Bone marrow (tissue), 2 donors: ENCODE results near the gene SNX25.
A peak's percentile ranks its signal among the peaks of the same experiment; 100 is the strongest.
"Not testable (repeated sequence)": the region's sequence is repeated elsewhere in the genome, so short reads cannot be mapped to it uniquely, and the experiment has no call there.

Experiments used
- DNase-seq, 2 donors: peaks; one replicate each; lab custom pipeline; 2025; lab: John Stamatoyannopoulos, UW

The SNX25 gene

DNA sequence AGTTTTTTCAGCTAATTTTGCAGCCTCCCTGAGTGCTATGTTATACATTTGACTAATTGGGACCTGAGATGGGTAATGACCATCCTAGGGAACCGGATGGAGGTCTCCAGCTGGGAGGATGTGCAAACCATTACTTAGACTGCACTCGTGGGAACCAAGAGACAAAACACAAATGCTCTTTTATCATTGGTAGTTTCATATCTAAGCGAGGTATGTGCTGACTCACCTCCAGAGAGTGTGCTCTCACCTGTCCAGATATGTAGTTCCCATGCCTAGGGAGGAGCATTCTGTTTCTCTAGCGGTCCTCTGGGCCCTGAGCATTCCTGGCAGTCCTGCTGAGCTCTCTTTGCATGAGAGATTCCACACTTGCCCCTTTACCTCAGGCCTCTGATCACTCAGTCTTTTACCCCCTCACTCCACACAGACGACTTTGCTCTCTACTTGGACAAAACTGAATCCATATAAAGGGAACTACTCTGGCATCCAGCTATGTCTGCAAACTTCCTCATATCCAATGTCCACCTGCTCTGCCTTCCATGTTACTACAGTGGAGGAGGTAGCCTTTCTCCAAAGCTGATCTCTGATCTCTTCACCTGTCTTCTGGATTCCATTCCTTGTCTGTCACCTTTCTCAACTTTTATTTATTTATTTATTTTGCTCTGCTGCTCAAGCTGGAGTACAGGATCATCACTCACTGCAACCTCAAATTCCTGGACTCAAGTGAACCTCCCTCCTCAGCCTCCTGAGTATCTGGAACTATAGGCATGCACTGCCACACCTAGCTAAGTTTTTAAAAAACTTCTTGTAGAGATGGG lies 97.9 kb downstream of the SNX25 start:
- no peak for DNase-seq

GRCh38 chr4:185309770-185310169 lies 100.4 kb downstream of the SNX25 start:
- peak in 1 of 2 donors; percentile 36 for DNase-seq

DNA sequence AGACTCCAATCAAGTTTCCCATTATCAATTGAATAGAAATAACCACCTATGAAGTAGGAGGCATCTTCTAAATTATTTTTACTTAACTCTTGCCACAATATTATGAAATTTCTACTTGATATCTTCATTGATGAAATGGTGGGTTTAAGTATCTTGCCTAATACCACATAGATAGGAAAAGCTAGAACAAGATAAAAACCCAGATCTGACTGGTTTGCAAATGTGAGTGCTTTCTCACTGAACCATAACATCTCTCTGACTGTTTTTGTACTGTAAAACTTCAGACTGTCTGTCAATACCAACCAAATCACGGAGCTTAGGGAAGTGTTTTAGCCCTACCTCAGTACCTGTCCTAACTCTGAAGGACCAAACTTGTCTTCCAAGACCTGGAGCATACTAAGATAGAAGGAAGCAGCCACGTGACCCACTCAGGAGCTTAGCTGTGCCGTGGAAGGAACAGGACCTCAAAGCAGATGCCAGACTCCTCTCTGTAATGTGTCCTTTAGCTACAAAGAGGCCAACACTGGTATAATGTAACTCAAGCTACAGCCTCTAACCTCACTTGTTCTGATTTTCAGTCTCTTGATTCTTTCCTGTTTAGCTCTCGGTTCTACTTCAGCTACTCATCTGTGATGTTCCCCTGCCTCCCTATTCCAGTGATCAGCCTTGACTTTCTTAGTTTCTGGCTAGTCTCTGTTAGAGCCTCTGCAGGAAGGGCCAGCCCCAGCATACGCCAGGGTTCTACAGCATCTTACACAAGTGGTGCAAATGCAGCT lies 101.9 kb downstream of the SNX25 start:
- no peak for DNase-seq

GRCh38 chr4:185312699-185313098 lies 103.3 kb downstream of the SNX25 start:
- no peak for DNase-seq

- not testable (repeated sequence) for DNase-seq
Observed at GRCh38 chr4:185317462-185317861, 108.1 kb downstream of the SNX25 start.

DNA sequence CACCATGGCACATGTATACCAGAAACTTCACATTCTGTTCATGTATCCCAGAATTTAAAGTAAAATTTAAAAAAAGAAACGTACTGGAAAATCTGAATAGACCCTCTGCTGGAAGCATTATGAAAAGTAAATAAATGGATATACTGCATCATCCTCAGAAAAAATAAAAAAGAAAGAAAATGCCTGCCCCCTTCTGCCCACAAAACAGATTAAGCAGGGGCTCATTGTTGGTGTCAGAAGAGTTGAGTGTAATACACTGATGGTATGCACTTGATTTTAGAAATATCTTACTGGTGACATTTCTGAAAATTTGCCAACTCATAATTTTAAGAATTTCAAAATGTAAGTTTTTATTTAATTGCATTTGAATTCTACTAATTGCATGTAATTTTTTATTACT lies 108.5 kb downstream of the SNX25 start:
- no peak for DNase-seq

GRCh38 chr4:185318679-185319078 lies 109.3 kb downstream of the SNX25 start:
- DNase-seq, result peak in 1 of 2 donors; percentile 25

DNA sequence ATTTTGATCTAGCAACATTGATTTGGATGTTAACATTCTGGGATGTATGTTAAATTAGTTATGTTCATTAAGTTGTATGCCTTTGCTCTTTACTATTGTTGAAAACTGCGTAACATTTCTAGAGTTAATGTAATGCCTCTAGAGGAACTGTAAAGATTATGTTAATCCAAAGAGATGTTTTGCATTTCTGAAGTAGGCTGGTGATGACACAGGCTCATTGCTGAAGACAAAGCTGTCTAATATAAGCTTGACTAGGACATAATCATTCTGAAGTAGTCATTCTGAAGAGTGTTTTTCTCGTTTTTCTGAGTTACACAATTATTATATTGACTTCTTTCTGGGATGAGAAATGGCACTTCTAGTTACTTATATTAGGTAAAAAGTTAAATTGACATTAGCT lies 113.4 kb downstream of the SNX25 start:
- DNase-seq, result no peak

- DNase-seq, result no peak
Observed at GRCh38 chr4:185323606-185324005, 114.2 kb downstream of the SNX25 start.

DNA sequence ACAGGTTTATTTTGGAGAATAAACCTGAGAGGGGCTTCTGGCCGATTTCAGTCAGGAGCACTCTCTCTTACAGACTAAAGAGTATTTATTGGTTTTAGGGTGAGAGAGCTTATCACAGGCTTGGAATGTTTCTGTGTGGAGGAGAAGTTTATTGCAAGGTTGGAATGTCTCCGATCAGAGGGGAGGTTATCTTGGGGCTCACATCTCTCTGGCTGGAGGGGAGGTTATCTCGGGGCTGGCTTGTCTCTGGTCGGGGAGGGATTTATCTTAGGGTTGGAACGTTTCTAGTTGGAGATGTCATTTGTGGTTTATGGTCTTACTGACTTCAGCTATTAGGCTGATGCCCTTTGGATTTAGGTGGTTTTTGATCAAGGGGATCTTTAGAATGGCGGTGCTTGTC lies 115.0 kb downstream of the SNX25 start:
- not testable (repeated sequence) for DNase-seq

DNA sequence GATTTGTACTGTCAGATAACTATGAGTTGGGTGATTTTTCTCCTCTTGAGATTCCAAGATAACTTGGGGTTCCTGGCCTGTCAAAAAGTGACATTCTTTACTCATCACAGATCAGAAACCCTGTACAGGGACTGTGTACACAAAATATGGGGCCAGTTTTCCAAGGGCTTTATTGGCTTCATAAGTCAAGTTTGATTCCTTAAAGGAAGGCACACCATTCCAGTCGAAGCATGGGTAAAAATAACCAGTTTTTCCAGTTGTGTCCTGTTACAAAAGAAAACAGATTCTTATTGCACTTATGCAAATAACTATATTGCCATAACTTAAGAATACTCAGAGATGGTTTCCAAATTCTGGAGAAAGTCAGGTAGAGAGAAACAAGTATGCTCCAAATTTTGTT lies 116.3 kb downstream of the SNX25 start:
- DNase-seq, result not testable (repeated sequence)

DNA sequence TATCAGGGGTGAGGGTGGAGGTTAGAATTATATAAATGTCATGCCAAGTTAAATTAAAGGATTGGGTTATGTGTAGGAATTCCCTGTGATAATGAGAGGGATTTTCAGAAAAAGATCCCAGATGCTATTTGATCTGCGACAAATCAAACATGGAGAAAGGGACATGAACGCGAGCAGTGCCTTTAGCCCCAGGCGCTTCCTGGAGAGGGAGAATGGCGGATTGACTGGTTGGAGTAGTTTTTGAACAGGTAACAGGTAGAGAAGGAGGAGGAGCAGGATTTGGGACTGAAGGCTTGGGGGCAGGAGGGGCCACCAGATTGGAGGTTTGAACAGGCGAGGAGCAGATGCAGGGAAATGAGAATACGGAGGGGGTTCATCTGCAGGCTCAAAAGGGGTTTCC lies 119.2 kb downstream of the SNX25 start:
- DNase-seq, result no peak

DNA sequence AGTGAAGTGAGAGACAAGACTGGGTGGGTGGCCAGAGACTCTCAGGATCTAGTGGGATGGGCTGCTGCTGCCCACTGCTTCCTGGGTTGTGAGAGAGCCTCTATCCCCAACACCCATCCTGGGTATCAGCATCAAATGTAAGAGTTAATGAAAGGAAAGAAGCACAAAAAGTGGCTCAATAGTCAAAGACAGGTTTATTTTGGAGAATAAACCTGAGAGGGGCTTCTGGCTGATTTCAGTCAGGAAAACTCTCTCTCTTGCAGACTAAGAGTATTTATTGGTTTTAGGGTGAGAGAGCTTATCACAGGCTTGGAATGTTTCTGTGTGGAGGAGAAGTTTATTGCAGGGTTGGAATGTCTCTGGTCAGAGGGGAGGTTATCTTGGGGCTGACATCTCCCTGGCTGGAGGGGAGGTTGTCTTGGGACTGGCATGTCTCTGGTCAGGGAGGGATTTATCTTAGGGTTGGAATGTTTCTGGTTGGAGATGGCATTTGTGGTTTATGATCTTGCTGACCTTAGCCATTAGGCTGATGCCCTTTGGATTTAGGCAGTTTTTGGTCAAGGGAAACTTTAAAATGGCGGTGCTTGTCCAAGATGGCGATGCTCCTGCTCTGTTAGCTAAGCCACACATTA lies 120.6 kb downstream of the SNX25 start:
- DNase-seq, result not testable (repeated sequence)

DNA sequence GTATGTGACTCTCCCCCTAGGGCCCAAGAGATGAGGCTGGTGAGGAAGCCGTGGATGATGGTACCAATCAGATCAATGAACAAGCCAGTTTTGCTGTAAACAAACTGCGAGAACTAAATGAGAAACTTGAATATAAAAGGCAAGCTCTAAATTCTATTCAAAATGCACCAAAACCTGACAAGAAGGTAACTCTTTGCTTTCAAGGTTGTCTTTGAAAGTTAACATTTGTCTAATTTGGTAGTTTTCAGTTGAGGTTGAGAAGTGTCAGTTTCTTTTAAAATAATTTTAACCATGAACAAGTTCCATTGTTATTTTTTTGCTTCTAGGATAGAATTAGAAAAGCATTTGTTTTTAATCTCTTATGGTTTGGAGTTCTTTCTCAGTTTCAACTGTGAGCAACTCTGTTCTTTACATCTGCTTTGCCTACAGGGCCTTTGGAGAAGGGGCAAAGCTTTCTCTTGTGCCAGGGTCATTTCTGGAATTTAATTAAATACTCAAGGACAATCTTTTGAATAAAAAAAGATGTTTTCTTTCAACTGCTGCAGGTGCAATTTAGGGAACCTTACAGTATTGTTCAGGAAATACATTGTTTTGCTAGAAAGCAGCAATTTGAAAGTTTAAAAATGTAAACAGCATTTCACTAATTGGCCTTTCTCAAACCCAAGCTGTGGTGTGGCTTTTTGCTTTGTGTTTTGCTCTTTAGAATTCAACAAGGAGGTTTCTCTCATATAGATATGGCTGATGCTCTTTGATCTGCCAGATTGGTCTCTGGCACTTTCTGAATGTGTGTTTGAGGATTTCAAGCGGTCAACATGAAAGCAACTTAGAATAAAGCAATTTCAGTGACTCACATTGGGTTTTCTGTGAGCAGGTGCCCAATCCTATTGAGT lies 123.4 kb downstream of the SNX25 start:
- no peak for DNase-seq

GRCh38 chr4:185334326-185334725 lies 124.9 kb downstream of the SNX25 start:
- no peak for DNase-seq

DNA sequence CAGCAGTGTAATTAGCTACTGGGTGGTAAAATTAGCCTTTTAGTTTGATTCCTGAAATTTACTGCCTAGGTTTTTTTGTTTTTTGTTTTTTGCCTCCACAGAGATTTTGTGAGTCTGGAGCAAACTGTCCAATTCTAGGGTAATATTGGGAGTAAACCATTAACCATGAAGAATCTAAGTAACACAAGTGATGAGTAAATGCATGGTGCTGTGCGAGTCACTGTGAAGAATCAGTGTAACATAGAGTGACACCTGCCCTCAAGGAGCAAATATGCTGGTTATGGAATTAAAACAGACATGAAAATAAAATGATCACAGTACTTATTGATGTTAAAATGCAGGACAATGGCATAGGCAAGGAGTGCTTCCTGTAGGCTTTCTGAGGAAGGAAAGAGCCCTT lies 126.2 kb downstream of the SNX25 start:
- DNase-seq, result no peak

DNA sequence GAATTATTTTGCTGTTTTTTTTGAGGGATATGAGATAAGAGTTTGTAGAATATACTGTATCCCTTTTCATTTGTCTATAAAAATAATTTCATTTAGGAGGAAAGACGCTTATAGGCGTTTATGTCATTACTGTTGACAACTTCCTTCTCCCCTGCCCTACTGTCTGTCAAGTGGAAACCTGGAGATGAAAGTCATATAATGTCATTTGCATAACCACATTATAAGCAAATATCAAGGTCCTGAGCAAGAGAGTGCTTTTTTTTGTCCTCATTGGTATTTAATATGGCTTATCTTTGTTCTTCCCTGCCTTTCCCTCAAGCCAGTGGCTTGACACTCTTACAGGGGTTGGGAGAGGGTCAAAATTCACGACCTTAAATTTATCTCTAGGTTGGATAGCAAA lies 130.5 kb downstream of the SNX25 start:
- DNase-seq, result no peak

GRCh38 chr4:185341377-185341776 lies 132.0 kb downstream of the SNX25 start:
- no peak for DNase-seq

DNA sequence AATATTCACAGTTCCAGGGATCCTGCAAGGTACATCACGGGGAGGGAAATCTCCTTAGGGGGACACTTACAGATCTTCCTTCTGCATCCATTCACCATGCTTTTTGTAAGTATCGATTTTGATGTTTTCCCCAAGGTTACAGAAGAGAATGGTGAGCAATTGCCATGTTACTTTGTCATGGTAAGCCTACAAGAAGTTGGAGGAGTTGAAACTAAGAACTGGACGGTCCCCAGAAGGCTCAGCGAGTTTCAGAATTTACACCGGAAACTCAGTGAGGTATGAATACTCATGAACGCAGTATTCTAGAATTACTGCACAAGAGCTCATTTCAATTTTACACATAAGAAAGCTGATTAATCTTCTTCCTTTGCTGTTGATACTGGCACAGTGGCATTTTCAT lies 132.4 kb downstream of the SNX25 start:
- no peak for DNase-seq

GRCh38 chr4:185343726-185344581 lies 134.6 kb downstream of the SNX25 start:
- no peak for DNase-seq
